Activated T-cell treated with anti-CD3 and anti-CD28 coated beads for 4 hours (primary cell): ENCODE data around the gene GDF7.

Experiments
- DNase-seq: peaks from one replicate; pipeline ENCODE4 v3.0.0-alpha.2; 2020

The GDF7 gene

DNA sequence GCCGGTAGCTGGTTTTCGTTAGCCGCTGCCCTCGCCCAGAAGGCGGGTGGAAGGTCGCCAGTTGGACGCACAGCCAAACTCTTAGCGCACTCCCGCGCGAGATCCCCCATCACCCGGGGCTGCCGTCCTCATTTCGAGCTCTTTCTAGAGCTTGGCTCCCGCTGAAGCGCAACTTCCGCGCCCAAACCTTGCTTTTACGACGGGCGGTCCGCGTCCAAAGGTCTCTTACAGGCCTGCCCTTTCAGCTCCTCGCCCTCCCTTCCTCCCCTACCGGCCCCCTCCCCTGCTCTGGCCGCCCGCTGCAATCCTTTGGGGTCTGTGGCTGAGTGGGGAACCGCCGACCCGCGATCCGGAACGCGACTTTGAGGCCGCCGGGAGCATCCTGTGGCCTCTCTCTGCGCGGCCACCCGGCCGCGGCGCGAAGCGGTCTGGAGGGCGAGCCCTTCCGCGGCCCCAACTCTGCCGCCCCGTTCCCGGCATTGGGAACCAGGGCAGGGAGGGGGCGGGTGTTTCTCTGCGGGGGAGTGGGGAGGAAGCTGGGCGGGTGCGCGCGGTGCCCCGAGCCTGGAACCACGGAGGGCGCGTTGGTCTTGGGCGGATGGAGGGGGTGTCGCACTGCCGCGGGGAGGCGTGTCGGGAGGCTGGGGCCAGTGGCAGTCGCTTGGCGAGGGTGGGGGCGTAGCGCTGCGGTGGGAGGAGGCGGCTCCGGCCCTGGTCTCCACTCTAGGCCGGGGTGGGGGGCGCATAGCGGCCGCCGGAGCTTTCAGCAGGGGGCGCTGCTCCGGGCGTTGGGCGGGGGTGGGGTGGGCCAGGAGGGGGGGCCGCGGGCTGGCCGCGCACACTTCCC, at the start of gene GDF7:
Gene GDF7, plus strand, starts transcription at position 841 of the 847 bp plus-strand sequence. CDS start 96 bp downstream, outside the sequence.
- no peak for DNase-seq

DNA sequence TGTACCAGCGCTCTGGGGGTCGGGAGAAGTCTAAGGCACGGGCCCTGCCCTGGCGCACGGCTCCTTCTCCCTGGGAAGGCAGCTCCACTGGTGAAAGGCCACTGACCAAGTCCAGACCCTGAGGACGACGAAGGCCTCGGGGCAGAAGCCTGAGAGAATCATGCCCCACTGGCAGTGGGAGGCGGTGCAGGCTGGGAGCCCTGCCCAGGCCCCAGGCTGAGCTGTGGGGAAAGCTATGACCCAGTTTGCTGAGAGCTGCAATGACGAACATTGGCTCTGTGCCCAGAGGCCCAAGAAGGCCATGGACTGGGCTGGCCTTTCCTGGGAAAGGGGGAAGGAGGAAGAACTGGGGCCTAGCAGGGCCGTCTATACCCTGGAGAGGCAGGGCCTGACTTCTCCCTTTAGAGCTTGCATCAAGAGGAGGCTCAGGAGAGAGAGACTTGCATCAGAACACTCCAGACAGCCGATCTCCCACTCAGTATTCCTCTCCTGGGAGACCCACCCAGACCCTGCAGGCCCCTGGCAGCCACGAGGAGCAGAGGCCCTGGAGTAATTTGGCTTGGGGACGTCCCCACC, 49.0 kb upstream of the GDF7 start:
- DNase-seq = no peak

DNA sequence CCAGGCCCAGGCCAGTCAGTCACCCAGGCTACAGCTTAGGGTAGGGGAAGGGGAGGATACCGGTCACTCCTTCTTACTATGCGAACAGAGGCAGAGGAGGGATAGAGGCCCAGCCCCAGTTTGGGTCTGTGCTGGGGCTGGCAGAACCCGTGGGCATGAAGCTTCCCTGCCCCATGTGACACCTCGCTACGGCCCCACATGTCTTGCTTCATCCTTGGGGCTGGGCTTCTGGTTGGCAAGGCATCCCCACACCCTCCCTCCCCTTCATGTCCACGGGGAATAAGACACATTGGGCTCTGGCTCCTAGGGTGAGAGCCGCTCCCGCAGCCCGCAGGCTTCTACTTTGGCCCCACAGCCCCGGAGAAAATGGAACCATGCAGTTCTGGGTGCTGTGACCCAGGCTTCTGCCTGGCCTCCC, 48.5 kb upstream of the GDF7 start:
- no peak for DNase-seq

DNA sequence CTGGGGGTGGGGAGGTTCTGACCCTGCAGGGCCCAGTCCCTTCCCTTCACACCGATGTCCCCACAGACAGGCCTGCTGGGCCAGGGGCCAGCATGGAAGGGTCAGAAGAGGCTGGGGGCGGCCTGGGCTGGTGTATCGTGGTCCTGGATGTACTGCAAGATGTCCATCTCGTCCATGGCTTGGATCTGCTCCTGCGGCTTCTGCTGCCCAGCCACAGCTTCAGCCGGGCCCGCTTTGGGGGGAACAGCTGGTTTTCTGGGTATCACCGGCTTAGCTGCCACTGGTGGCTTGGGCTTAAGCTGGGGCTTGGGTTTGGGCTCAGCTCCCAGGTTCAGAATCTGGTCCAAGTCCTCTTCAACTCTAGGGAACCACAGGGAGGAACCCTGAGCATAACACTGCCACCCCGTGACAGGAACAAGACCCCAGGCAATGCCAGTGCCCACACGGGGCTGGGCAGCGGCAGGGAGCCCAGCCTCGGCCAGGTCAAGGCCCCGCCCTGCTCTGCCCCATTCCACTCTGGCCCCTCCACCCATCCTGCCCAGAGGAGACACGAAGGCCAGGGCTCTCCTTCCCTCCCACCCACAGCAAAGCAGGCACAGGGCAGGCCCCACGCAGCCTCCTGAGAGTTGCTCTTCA, 47.9 kb upstream of the GDF7 start:
- DNase-seq = no peak

DNA sequence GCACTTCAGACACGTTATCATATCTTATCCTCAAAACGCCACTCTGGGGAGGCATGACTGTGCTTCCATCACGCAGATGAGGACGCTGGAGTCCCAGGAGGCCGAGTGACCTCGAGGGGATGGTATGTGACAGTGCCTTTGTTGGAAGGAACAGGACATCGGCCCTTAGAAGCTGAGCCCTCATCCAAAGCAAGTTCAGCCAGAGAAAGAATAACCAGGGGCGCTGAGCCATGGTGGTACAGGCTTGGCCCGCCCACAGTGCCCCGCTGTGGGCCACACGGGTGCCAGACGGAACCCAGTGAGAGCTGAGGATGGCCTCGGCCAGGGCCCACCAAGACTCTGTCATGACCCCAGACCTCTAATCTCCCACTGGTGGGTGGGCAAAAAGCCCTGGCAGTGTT, 47.3 kb upstream of the GDF7 start:
- no peak for DNase-seq

DNA sequence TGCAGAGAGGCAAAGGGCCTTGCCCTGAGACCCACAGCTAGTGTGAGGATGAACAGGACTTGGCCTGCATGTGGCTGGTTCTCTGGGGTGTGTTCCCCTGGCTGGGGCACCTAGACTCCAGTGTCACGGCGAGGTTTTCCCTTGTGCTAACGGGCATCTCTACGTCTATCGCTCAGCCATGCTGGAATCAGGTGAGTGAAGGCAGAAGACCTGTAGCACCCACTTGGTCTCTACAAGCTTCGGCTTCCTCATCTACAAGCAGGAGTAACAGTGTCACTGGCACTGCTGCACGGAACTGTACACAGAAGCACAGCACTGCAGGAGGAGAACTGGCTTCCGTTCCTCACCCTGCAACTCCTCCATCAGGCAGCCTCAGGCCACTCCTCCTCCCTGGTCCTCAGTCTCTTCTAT, 46.7 kb upstream of the GDF7 start:
- no peak for DNase-seq

DNA sequence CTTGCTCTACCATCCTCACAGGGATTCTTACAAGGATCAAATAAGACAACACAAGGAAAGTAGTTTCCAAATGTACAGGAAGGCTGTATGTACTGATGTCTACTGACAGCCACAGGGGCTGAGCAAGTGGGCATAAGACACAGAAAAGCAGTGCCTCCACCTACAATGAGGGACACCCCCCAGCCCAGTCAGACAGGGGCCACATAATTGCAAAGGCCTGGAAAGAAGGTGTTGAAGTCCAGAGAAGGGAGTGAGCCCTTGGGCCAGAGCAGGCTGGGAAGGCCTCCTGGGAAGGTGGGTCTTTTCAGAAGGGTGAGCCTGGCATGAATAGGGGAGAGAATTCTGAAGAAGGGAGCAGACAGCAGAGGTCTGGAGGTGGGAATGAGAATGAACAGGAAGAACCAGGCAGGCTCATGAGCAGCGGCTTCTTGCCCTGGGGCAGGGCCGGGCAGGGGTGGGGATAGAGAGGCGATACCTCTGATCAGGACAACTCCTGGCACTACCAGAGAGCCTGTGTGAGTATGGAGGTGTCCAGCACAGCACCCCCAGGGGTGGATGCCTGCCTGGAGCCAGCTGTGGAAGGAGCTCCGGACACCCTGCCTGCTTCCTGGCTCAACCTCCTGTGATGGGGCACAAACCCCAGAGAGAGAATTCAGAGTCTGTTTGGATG, 46.1 kb upstream of the GDF7 start:
- DNase-seq = no peak

DNA sequence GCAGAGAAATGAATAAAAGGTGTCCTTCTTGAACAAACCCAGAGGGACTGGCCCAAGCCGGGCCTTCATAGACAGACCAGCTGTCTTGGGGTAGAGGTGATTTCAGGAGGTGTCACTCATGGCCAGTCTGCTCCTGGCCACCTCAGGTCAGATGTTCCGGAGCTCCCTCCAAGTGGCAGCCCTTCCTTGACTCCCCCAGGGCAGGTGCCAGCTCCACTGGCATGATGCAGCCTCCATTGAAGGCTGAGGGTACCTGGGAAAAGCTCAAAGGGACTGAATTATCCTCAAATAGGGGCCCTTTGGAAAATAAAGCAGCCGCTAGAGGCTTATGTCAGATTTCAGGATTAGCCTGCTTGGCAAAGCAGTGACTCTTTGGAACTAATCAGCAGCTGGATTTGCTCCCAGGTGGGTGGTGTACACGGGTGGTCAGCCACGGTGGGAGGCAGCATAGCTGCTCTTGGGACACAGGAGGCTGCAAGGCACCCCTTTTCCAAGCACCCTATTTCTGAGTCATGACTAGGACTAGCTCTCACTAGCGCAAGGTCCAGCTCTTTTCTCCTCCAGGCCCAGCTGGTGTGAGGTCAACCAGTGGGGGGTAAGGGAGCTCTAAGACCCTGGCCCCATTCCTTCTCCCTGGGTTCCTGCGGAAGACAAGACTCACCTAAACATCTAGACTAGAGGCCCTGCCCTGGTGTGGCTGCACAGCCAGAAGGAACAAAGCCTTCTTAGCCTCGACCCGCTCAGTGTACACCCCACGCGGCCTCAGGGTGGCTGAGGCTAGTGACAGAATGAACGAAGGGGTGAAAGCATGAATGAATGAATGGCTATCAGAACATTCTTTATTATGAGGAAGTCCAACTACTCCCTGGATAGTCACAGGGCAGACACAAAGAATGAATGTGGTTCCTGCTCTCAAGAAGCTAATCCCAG, 45.3 kb upstream of the GDF7 start:
- DNase-seq = no peak

DNA sequence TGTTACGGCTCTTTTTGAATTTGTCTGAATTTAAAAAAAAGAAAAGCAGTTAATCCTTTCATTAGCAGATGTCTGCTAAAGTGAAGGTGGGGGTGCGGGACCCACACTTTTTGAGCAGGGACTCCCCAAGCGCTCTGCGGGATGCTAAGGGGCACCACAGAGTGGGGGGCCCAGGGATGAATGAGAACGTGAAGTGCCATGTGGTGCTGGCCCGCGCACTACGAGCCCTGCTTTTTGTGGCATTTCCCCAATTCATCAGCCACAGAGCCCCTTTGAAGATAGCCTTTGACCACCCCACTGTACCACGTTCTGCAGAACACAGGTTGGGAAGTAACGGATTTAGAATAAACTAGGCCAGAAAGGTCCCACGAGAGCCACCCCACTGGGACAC, 44.7 kb upstream of the GDF7 start:
- DNase-seq = no peak

DNA sequence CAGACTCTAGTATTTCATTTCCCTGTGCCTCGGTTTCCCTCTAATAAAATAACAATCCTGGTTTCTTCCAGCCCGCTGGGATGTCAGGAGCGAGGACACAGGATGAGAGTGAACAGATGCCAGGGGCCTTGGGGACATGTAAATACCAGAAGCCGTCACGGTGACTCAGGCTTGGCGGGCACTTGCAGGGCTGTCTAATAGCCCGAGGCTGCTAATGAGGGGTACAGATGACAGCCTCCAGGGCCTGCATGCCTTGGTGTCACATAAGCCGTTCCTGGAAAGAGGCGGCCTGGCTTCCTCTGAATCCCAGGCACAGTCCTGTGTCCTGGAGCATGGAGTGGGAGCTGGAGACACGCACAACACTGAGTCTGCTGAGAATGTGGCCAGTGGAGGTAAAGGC, 44.2 kb upstream of the GDF7 start:
- DNase-seq = no peak

DNA sequence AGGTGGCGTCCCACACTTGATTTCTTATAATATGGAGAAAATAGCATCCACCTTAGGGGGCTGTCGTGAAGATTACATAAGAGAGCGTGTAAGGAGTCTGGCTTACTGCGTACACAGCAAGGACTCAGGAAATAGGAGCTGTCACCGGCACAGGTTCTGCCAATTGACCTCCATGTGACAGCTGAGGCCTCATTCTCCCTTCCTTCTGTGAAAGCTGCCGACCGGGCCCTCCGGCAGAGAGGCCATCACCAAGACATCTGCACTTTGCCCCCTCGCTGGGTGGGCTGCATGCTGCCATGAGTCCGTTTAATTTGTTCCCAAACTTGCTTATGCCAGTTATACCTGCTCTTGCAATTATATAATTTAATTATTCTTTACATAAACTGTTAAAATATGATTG, 43.7 kb upstream of the GDF7 start:
- no peak for DNase-seq

DNA sequence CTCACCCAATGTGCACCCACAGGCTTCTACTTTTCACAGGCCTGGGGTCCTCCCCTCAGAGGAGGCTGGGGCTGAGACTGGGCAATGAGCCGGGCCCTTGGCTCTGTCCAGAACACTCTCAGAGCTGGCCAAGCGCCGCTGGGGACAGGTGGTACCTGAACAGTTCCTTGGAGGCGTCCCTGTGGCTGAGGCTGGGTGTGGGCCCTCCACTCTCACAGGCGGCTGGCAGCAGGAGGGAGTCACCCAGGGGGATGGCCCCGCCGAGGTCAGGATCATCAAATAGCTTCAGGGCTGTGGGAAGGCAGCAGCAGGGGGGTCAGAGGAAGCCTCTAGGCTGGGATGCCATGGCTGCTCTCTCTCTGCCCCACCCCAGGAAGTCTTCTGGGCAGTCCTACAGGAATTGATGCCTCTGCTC, 43.2 kb upstream of the GDF7 start:
- DNase-seq = no peak

DNA sequence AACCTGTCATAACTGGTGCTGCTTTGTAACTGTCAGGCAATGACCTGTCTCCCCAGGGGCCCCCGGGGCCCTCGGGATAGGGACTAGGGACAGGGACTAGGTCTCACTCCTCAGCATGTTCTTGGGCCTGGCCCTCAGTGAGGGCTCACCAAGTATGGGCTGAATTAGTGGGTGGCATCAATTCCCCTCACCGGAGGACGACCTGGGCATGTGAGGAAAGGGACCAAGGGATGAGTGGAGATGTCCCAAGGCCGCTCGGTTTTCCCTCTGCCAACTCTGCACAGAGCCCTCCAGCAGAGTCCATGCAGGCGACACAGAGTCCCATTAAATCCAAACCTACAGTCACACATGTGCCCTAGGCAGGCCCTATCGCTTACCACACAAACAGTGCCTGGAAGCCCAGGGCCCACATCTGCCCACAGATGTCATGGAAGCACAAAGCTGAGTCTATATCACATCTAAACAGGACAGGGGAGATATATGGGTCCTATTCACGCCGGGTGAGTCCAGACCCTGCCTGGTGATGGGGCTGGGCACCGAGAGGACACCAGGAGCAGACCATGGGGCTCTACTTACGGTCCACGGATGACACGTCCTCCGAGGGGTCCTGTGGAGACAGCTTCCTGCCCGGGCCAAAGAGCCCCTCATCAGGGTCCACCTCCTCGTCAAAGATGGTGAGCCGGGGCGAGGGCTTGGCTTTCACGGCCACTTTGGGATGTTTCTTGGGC, 42.6 kb upstream of the GDF7 start:
- DNase-seq = no peak

DNA sequence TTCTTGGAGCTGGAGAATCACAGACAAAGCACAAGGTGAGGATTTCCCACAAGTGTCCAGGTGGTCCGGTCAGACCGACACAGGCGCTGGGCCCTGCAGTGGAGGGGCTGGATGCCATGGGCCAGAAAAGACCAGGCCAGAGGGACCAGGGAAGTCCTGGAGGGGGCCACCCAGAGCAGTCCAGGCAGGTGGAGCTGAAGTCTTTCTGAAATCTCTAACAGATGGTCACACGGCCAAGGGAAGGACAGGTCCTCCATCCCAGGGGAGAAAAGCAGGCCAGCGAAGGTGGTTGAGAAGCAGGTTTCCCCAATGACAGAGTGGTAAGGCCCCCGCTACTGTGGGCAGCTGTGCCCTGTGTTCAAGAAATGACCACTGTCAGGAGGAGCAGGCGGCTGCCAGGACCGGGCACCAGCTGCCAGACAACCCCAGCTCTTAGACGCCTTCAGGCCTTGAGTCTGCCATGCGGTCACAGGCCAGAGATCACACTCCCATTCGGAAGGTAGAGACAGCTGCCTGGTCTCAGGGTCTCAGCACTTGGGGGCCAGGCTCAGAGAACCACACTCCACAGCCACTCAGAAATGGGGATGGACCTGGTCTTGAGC, 42.0 kb upstream of the GDF7 start:
- DNase-seq = no peak

DNA sequence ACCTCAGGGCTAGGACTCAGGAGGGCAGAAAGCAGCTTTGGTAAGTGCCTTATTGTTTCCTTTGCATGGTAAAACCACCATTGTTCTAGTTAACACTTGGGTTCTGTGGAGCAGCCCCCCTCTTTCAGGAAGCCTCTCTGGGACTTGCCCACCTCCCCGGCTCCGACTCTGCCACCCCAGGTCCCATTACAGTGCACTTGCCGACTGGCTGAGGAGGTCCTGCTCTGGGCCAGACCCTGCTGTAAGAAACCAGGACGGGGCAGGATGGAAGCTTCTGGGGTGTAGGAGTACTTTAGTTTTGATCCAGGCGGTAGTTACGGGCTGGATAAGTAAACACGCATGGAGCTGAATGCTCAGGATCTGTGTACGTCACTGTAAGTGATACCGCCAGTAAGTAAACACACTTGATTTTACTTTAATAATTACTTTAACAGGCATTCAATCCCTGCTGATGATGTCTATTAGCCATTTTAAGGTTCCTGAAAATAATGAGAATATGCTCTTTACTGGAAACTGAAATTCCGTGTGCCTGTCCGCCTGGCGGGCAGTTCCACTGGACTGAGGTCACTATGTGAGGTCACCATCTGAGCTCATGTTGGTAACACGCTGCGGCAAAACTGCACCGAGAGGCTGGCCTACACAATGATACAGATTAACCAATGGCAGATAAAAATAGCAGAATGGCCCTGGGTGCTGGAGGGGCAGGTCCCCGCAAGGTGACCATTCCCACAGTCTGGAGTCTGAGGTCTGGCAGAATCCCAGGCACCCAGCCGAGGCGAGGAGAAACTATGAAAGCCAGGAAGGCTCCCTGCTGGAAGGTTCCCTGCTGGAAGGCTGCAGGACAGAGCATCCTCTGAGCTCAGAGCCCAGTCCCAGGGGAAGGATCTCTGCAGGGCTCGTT, 41.2 kb upstream of the GDF7 start:
- no peak for DNase-seq

DNA sequence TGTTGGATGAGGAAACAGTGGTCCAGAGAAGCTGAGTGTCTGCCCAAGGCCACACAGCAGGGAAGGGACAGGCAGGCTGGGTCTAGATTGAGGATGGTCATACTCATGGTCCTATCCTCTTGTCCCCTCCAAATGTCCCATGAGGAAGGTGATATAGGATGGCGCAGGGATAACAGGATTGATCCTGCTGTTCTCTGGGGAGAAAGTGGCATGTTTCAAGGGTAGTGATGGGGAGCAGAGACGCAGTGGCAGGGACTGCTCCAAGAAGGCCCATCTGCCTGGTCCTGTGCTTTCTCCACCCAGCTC, 40.6 kb upstream of the GDF7 start:
- no peak for DNase-seq

DNA sequence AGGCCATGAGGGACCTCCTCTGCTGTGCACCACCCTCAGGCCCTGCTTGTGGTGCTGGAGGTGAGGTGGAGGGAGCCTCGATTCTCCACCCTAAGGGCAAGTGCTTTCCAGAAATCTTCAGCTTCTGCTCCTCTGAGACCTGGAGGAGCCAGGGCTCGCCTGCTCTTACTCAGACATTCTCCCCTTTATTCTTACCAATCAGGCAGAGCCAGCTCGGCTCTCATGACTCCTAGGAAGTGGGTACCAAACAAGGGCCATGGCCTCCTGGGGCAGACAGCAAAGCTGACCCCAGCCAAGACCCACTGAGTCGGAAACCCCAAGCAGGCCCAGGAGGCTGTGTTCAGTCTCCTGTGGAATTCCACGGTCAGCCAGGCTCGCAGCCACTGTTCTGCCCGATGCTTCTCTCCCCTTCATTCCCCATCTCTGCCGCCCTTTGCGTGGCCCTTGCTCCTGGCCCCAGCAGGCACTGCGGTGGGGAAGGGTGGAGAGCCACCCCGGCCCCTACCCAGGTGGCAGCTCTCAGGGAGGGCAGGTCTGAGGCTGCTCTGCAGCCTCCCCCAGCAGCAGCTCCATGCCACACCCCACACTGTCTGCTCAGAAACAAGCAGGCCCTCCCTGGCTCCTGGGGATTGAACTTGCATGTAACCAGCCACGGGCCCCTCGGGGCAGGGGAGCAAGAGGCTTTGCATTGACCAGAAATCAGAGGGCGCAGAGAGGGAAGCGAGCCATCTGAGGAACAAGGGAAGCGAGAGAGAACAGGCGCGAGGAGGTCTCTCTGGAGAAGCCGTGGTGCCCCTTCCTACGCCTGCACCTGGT, 40.0 kb upstream of the GDF7 start:
- DNase-seq = no peak

DNA sequence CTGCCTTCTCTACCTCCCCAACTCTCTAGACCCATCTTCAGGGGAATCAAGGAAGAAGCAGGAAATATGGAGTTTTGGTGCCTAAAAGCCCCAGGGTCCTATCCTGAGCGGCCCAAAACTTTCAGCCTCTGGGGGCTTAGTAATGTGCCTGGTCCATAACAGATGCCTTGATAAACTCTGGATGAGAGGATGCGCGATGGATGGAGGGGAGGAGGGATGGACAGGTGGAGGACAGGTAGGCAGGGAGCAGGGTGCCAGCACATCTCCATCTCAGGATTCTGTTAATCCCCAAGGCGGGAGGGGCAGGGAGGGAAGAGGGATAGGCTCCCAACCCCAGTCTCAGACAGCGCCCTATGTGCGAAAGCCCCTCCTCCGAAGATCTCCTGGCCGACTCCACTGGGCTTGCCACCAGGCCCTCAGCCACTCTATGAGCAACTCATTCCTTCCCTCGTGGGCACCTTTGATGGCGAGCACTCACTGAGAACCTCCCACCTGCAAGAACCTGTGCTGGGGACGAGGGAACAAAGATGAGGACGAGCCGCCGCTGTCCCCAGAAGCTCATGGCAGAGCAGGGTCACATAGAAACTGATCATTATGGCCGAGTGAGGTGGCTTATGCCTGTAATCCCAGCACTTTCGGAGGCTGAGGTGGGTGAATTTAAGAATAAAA, 39.1 kb upstream of the GDF7 start:
- DNase-seq = no peak

DNA sequence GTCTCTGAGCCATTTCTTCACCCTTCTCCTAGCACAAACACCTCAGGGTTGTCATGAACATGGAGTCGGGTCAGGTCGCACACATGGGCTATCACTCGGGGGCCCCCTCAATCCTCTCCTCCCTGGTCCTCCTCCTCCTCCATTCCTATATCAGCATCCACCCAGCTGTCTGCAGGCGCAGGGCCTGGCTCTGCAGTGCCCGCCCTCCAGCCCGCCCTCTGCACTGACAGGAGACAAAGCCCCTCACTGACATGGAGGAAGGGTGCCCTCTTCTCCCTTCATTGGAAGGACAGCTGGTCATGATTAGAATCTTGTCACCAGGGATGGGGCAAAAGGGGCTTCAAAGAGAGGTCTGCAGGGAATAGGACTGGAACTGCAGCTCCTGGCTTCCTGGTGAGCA, 37.8 kb upstream of the GDF7 start:
- no peak for DNase-seq
